ENCODE data around the gene SOBP. TPM values are rescaled to one million over a fixed set of nuclear protein-coding genes. Genes with fewer than 3 reads are reported as not detected.

Gene SOBP
- polyA plus RNA-seq, 2 of the 4 experiments (the other 2 are of a cell fraction): 0.18 to 0.53 TPM

DNA sequence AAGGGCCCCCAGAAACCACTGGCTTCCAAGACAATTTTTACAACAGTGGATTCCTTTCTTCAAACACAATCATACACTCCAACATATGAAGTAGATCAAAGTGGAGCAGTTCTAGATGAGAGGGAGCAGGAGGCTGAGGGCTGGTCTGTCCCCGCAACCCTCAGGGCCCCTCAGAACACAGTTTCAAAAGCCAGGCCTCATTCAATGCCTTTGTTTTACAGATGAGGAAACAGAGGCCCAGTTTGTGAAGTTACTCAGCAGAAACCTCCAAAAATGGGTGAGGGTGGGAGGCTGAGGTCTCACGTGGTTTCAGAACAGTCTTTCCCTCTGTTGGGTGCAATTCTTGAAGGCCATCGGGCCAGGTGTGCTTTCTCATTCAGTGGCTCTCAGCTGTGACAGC lies 199.3 kb downstream of the SOBP start (continued):
- no peak for TF ChIP-seq CTCF (IDR thresholded peaks at IDR 0.05)
- no peak for TF ChIP-seq POLR2AphosphoS2 (conservative IDR thresholded peaks at IDR 0.05; ENCODE audit: low read length)

GRCh38 chr6:107689951-107690642 lies 200.2 kb downstream of the SOBP start:
- Histone ChIP-seq H3K9me3 (no peaks in the 10 kb centered on the region), H3K27ac (no peak overlapping the region), H3K4me3 (no peak overlapping the region), H3K4me1 (no peaks in the 10 kb centered on the region), H3K4me2 (no peak overlapping the region)
- ATAC-seq: no peak
- POLR2A ChIA-PET: no interaction called here
- FAIRE-seq: no peak
- WGBS (ENCODE audit: missing lambda C conversion rate): 84% methylated on average over 11 of the region's 13 CpGs
- DNase-seq (ENCODE audit: low read depth in 1 of 2, low spot score in 1 of 2): no peak
- CTCF ChIA-PET: interaction anchor here (0.7 to 1.0 kb wide), 2 partner anchors 13 to 14 kb away, joined by 3 to 5 read pairs; no protein-coding TSS in a partner anchor
- TF ChIP-seq NR3C1 (IDR thresholded peaks at IDR 0.05) (no peak), REST (IDR thresholded peaks at IDR 0.05) (no peak), FOSB (CRISPR knock-in tag; IDR thresholded peaks at IDR 0.05) (no peak), EHMT2 (IDR thresholded peaks at IDR 0.05; ENCODE audit: low read depth) (no peak), JUNB (IDR thresholded peaks at IDR 0.05) (no peak), MAX (IDR thresholded peaks at IDR 0.05) (no peak), CHD2 (IDR thresholded peaks at IDR 0.05; ENCODE audit: low read length, partially characterized antibody) (no peak), HOXB5 (CRISPR knock-in tag; IDR thresholded peaks at IDR 0.05) (no peak), ZNF302 (CRISPR knock-in tag; IDR thresholded peaks at IDR 0.05) (no peak), CBX2 (IDR thresholded peaks at IDR 0.05; ENCODE audit: borderline replicate concordance, low read depth) (no peak), JUN (IDR thresholded peaks at IDR 0.05) (no peak), E2F6 (IDR thresholded peaks at IDR 0.05; ENCODE audit: borderline replicate concordance, low read depth) (no peak), PBX3 (IDR thresholded peaks at IDR 0.05) (no peak), BHLHE40 (IDR thresholded peaks at IDR 0.05; ENCODE audit: low read depth, low read length) (no peak), SREBF2 (IDR thresholded peaks at IDR 0.05) (no peak), RCOR1 (IDR thresholded peaks at IDR 0.05; ENCODE audit: low read depth, low read length) (no peak), ZC3H11A (IDR thresholded peaks at IDR 0.05) (no peak)
- TF ChIP-seq, protein P1, sequence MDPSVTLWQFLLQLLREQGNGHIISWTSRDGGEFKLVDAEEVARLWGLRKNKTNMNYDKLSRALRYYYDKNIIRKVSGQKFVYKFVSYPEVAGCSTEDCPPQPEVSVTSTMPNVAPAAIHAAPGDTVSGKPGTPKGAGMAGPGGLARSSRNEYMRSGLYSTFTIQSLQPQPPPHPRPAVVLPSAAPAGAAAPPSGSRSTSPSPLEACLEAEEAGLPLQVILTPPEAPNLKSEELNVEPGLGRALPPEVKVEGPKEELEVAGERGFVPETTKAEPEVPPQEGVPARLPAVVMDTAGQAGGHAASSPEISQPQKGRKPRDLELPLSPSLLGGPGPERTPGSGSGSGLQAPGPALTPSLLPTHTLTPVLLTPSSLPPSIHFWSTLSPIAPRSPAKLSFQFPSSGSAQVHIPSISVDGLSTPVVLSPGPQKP (IDR thresholded peaks at IDR 0.05; ENCODE audit: low read depth, low read length): no peak

Measured in A549 (cell line).